Activated naive CD4-positive, alpha-beta T cell (primary cell): ENCODE data around the gene RELN.
"Not testable (repeated sequence)": the region's sequence is repeated elsewhere in the genome, so short reads cannot be mapped to it uniquely, and the experiment has no call there.

Experiments
- DNase-seq, 4 experiments: peaks; one replicate each; lab custom pipeline; 2025; lab: John Stamatoyannopoulos, UW

Gene RELN

DNA sequence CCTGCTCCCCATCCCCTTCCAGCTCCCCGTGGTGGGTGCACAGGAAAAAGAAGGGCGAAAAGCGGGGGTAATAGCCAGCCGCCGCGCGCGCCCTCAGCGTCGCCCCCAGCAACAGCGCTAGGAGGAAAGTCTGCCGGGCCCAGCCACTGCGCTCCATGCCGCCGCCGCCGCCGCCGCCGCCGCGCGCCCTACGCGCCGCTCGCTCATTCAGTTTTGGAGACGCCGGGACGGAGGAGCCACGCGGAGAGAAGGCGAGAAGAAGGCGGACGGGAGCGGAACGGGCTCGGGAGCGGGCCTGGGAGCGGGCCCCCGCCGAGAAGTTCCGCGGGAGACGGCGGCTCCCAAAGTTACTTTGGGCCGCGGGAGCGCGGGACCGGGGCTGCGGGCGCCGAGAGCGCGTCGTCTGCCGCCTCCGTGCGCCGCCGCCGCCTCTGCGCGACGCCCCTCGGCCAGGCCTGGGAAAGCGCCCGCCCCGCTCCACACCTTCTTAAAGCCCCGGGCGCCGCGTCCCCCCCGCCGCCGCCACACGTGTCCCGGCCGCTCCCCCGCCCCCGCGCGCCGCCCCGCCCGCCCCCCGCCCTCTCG, at the start of gene RELN:
Gene RELN, minus strand, starts transcription at position 459 of the 585 bp plus-strand sequence. Its CDS starts 302 bp downstream, at position 157.
- no peak for DNase-seq

DNA sequence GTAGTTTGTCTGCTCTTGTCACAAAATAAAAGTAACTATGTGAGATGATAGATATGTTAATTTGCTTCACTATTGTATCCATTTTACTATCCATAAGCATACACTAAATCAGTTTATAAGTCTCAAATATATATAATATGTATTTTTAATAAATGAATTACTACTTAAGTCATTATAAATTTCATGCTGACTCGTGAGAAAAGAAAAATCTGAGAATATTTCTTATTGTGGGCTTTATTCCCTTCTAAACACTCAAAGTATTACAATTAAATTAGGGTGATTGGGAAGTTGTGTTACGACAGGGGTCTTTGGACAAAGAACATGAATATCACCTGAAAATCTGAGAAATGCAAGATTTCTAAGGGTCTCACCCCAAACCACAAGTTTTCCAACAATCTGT, 48.7 kb upstream of the RELN start:
- no peak for DNase-seq

DNA sequence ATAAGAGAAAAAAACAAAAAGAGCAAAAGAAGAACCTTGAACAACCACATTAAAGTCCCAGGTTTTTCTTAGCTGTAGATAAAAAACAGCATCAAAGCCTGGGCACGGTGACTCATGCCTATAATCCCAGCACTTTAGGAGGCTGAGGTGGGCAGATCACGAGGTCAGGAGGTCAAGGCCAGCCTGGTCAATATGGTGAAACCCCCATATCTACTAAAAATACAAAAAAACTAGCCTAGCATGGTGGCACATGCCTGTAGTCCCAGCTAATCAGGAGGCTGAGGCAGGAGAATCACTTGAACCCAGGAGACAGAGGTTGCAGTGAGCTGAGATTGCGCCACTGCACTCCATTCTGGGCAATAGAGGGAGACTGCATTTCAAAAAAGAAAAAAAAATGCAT, 47.4 kb upstream of the RELN start:
- not testable (repeated sequence) for DNase-seq

DNA sequence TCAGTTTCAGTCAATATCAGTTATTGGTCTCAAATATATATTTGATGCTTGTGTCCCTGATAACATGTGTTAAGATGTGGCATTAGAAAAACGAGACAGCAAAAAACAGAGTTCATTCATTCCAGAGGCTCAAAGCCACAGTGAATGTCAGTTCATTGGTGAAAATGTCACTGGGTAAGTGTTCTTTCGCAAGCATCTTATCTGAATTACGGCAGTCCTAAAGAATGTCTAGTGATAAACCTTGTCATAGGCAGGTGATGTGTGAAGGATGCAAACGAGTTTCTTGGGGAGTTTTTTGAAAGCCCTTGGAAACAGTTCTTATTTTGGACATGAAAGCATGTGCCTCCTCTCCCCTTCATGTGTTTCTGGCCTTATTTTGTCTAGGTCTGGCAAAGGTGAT, 45.9 kb upstream of the RELN start:
- DNase-seq = no peak

DNA sequence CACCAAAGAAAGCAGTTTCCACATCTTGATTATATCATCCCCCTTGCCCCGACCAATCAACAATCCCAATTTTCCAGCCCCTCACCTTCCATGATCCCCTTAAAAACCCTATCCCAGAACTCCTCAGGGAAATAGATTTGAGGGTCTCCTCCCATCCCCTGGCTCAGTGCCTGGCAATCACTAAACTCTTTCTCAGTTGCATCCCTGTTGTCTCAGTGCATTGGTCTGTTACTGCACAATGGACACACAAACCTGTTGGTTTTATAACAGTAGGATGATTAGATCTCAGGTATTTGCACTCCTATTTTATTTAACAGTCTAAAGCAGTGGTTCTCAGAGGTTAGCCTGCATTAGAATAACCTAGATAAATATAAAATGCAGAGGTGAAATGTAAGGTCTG, 45.2 kb upstream of the RELN start:
- no peak for DNase-seq

DNA sequence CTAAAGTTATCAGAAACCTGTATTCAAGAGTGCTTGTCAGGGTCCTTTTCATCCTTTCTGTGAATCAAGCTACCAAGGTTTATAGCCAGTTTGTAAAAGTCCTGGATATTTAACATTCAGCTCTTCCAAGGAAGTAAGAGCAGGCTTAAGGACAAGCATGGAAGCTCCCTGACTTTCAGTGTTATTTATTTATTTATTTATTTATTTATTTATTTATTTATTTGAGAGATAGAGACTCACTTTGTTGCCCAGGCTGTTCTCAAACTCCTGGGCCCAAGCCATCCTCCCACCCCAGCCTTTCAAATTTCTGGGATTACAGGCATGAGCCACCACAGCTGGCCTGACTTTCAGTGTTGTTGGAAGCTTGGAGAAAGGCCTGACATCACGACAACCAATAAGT, 44.4 kb upstream of the RELN start:
- no peak for DNase-seq

DNA sequence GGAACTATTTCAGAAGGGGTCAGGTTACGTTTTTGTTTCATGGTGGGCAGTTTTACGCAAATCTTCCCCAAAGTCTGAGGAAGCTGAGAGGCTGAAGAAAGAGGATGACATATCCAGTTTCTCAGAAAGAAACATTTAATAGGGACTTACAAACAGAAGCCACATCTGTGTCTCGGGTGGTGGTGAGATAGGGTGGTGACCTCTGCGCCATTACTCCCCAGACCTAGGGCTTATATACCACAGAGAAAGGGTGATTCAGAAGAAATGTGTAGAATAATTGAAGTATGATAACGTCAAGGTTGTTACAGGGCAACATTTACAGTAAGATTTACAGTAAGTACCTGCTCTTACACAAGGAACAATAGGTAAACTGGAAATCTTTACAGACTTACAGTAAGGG, 43.0 kb upstream of the RELN start:
- DNase-seq = no peak

DNA sequence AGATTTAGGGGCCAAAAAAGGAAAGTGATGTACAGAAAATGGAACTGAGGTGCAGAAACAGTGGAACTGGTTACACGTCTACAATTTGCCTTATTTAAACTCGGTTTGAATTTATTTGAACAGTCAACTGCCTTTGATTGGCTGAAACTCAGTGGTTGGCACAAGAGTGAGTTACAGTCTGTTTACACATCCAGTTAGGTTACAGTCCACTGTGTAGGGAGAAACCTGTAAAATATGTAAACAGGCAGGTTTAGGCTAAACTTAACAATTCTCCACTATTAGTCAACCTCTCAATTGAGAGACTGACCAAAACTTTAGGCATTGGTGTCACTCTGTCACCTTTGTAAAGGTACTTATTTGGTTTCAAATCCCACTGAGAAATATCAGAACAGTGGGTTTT, 40.3 kb upstream of the RELN start:
- DNase-seq = no peak

DNA sequence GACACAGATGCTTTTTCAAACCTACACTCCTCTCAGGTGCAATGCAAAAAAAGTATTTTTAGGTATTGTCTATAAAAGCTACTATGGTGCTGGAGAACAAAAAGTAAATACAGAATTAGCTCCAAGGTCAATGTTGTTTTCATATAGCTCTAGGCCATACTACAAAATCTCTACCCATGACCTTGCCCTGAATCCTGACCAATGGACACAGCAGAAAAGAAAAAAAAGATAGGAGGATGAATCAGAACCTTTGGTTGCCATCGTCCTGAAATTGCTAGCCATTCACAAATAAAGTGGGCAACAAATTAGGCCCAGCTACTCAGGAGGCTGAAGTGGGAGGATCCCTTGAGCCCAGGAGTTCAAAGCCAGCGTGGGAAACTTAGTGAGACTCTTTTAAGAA, 35.2 kb upstream of the RELN start:
- no peak for DNase-seq

DNA sequence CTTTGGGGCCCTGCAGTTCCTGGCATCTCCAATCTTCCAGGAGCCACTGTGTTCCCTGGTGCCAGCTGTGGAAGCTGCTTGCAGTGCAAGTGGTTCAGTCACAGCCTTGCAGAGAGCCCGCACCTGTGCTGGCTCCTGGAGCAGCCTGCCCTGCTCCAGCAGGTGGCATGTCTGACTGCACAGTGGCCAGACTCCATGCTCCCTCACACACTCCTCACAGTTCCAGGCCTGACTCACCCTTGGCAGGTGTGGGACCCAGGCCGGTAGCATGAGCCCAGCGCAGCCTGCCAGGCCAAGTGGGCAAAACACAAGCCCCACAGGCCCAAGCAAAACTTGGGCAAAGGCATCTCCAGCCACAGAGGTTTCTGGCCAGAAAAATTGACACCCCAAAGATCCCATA, 33.6 kb upstream of the RELN start:
- DNase-seq = no peak

DNA sequence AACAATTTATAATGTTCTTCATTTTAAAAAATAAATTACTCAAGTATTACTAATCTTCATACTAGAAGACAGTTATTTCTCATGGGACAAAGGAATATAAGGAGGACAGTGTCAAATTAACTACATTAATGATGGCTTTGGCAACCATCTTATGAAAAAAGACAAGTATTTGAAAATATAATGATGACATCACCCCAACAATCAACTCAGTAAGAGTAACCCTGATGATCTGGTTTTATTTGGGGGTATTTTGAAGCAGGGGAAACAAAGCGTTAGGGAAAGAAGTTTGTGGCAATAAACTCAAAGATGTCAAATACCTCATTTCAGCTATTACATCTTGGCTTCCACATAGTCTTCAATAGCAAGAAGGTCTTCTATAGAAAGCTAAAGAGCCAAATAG, 29.0 kb upstream of the RELN start:
- no peak for DNase-seq

DNA sequence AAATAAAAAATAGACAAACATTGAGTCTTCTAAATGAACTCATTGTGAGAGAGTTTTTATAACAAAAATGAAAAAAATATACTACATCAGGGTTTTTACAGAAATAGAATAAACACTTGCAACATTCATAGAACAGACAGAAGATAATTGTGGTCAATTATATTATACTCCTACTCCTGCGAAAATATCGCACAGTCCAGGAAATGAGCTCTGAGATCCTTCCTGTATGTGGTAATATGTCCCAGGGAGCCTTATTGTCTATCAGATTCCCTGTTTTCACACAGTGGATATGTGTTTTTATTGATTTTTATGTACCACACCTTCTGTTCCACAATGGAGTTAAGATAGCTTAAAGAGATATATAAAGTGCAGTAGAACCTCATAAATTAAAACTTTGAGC, 27.5 kb upstream of the RELN start:
- DNase-seq = no peak

DNA sequence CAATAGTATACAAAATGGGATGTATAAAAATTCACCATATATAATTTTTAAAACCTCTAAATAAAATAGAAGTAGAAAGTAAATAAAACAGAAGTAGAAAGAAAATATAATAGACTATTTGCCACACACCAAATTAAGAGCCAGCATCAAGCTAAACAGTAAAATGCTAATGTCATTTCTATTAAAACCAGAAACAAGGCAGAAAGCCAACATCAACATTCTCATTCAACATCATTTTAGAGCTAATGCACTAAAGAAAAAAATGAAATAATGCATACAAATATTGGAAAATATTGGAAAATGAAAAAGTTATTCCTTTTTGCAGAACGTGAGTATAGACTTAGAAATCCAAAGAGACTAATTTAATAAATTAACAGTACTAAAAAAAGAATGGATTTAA, 23.4 kb upstream of the RELN start:
- no peak for DNase-seq

DNA sequence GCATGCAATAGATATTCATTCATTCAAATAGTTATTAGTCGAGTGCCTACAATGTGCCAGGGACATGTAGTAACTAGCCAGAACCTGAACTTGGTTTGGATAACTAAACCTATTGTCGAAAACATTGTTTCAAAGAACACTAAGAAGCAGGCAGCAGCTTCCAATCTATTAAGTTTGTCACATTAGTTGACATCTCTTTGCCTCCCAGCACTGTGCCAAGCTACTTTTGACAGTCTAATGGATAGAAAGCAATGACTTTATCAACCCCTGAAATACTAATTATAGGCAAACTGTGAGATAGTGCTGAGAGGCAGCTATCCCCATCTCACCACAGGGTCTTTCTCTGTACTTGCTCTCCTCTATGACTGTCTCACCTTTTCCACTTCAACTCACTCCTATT, 22.4 kb upstream of the RELN start:
- DNase-seq = no peak

DNA sequence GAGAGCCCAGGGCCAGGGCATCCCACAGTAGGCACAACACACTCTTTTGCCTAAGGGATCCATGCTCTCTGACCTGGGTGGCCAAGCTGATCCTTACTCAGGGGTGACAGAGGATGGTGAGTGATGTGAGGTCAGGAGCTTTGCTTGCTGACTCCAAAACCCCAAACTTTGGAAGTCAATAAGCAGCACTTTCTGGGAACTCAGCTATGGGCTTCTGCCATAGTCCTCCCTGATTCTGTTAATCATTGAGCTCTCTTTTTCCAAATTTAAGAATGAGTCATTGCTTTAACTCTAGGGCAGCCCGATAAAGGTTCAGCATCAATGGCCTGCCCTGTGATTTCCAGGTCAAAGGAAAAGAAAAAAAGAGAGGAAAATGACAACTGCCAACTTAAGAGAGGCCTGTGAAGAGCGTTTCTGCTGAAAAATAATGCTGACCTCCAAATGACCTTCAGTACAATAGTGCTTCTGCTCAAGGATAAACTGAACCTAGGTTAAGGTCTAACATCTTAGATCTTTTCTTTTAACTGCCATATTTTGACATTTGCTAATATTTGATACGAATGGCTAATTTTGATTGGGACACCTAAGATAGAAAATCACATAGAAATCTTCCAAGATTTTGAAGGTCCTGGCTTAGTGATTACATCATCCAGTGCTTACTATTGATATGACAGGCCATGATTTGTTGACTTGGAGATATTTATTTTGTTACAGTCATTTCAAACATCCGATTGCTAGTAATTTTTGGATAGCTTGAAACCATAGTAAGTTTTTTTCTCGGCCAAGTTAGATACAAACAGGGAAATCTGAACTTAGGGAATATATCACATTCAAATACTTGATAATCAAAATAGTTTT, 20.8 kb upstream of the RELN start:
- no peak for DNase-seq

DNA sequence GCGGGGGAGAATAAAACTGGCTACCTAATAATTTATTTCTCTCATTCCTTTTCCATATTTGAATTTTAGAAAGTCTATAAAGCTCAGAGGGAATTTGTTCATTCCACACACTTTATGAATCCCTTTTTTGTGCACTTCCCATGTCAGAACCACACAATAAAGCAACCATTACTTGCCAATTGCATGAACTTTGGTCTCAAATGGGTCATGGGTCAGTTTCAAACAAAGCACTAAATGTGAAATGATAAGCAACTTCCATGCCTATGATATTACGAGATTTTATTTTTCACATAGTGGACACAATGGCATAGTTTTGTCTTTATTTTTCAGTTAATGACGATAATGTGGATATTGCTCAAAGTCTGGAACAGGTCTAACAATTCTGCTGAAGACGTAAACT, 18.6 kb upstream of the RELN start:
- DNase-seq = no peak

DNA sequence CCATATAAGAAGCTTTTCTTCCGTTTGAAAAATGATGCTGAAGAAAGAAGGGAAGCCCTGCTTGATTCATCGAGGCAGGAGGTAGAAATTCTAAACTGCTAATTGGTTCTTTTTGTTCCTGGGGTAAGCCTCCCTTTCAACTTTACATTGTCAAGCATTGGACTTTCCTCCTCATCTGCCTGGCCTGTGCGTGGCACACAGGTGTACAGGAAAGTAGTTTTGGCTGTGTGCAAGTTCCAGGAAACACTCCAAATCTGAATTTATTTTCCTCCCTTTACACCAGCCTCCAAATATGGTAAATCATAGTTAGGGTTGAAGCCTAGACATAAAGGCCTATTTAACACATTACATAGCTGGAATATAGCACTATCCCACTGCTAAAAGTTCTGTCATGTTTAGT, 18.2 kb upstream of the RELN start:
- DNase-seq = no peak

DNA sequence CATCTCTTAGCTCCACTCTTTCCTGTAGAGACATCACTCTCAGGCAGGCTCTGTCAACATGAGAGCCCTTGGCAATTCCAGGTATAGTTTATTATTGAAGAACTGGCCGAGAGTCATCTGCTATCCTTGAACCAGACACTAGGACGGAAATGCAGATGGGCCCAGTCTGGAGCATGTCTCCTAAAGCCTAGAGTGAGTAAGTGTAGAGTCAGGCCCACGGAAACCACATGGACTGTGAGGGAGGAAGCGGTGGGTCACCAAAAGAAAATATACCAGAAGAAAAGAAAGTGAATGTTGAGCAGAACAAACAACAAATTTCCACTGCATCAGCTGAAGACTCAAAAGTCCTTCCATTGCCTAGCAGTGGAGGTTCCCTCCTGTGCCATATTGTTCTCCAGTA, 15.7 kb upstream of the RELN start:
- no peak for DNase-seq

DNA sequence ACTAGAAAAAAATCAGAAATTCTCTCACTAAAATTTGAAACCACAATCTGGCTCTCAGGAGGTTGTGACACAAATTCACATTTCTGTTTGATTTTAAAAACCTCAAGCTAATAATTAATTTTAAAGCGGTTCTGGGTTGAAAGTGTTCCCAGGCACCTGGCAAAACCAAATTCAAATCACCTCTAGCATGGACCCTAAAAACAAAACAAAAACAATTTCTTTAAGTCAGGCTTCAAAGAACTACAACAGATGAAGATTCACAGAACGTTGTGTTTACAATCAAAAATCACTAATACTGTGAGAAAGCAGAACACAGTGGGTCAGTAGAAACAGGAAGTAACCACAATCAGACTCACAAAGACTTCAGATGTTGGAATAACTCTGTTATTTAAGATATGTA, 7.2 kb upstream of the RELN start:
- no peak for DNase-seq

DNA sequence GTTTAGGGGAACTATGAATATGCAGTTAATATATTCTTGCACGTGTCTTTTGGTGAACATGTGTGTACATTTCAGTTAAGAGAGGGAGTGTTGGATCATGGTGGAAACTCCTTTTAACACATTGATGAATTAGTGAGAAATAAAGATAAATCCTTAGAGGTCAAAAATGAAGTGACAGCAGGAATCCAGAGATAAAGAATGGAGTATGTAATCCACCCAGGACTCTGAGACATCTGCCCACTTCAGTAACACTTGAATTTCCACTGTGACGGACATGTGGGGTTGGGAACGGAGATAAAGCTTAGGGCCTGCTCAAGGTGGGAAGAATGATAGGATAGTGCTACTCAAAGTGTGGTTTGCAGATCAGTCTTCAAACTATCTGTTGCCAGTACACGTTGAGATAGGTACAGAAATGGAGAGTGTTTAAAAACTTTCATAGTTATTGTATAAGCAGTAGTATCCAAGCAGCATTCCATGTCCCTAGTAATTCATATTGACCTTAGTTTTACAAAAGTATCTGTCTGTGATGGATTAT, 6.6 kb upstream of the RELN start:
- no peak for DNase-seq

DNA sequence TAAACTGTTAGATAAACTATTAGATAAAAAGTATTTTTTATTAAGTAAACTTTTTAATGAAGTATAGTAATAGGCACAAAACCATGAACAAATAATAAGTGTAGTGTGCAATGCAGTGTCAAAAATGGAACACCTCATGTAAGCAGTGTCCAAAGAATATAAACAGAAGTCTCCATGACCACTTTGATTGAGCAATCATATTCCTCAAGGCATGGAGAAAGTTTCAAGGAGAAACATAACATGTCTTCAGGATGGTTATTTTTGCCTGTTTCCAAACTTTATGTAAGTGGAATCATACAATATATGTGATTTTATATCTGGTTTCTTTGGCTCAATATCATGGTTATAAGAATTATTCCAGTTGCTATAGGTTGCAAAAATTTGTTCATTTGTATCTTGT, 6.1 kb upstream of the RELN start:
- no peak for DNase-seq

DNA sequence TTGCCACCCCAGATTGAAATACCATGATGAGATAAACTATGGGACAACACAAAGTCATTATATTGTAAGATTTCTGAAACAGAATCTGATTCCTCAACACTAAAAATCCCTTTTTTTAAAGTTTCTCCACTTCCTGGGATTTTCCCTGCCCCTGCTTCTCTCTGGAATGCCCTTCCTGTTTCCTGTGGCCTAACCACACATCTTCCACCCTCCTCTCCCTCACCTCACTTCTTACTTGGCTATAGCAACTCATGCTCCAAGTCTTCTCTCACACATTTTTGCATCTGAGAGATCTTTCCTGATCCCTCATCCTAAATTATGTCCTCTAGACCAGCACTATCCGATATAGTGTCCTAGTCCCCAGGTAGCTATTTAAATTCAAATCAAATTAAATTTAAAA, 4.1 kb upstream of the RELN start:
- no peak for DNase-seq

DNA sequence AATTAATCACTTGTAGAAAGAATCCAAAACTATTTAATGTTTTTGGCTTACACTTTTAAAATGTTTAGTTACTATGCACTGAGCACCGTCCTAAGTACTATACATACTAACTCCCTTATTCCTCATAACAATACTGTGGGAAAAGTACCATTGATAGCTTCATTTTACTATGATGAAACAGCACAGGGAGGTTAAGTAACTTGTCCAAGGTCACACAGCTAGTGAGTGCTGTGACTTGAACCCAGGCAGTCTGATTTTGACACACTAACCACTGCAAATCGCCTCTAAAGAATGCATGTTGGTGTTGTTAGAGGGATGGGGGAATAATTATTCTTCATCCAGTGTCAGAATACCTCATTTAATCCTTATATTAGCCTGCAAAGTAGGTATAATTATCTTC, 1.9 kb upstream of the RELN start:
- DNase-seq = no peak

DNA sequence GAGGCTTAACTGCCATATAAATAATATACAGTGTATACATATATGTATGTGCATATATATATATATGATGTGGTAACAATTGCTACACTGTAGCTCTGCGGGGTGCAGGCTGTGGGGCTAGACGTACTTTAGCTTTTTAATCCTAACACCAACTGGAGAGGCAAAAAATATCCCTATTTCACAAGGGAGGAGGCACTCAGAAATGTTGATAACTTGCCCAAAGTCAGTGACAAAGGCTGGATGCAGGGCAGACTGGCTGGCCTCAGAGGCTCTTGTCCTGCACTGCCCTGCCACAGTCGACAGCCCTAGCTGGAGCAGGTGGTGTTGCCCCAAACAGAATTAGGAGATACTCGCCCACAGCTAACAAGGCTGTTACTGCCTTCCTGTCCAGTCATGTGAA, 1.5 kb upstream of the RELN start:
- no peak for DNase-seq
